SU-DHL-6 (cell line): ENCODE results near the gene SLC36A1.

ENCODE experiments used
- H2AFZ ChIP-seq: fragments of 200-600 bp; sonication (generic); 2 replicates; pipeline ENCODE4 v1.6.1; 2014; ENCODE audit warnings: low read depth, mild to moderate bottlenecking, moderate library complexity, mixed read lengths, antibody characterized with exemption, low read length; ENCODE audit not compliant: severe bottlenecking
- H3F3A ChIP-seq: fragments of 200-600 bp; shearing (Covaris generic); 2 replicates; pipeline ENCODE4 v1.6.0; 2016; ENCODE audit warnings: antibody characterized with exemption, mild to moderate bottlenecking; ENCODE audit not compliant: insufficient read depth
- H3K27ac ChIP-seq: fragments of 200-600 bp; sonication (generic); 2 replicates; pipeline ENCODE4 v1.5.1; 2016; ENCODE audit warnings: low read depth, mild to moderate bottlenecking, low read length, moderate library complexity, mixed read lengths
- H3K27me3 ChIP-seq: fragments of 200-600 bp; sonication (generic), shearing (Covaris generic); 2 replicates; pipeline ENCODE4 v1.6.0; 2014; ENCODE audit warnings: mild to moderate bottlenecking, low read length
- H3K36me3 ChIP-seq: fragments of 200-600 bp; sonication (generic); 2 replicates; pipeline ENCODE4 v1.6.1; 2014; ENCODE audit warnings: mild to moderate bottlenecking, low read length, mixed read lengths
- H3K4me2 ChIP-seq: fragments of 300-600, 200-600 bp; shearing (Covaris generic), sonication (generic); 2 replicates; pipeline ENCODE4 v1.6.0; 2014; ENCODE audit warnings: low read length, low read depth, mild to moderate bottlenecking; ENCODE audit not compliant: poor library complexity, severe bottlenecking
- H3K4me3 ChIP-seq: fragments of 200-600 bp; sonication (generic); 2 replicates; pipeline ENCODE4 v1.5.1; 2014; ENCODE audit warnings: antibody characterized with exemption, low read length, mild to moderate bottlenecking, mixed read lengths; ENCODE audit not compliant: insufficient read depth, poor library complexity, severe bottlenecking
- H3K79me2 ChIP-seq: fragments of 200-600 bp; sonication (generic); 2 replicates; pipeline ENCODE4 v1.6.1; 2014; ENCODE audit warnings: mild to moderate bottlenecking, low read length, moderate library complexity; ENCODE audit not compliant: insufficient read depth
- H3K9ac ChIP-seq: fragments of 200-600 bp; sonication (generic); 2 replicates; pipeline ENCODE4 v1.7.0; 2014; ENCODE audit warnings: mild to moderate bottlenecking, low read length
- H3K9me2 ChIP-seq: fragments of 200-600 bp; sonication (generic); replicated peaks from 2 replicates; pipeline ENCODE4 v1.6.1; 2014; ENCODE audit warnings: low read length; ENCODE audit not compliant: insufficient read depth
- H3K9me3 ChIP-seq: fragments of 200-600 bp; sonication (generic); 2 replicates; pipeline ENCODE4 v1.6.1; 2014; ENCODE audit warnings: low read length, mixed read lengths; ENCODE audit not compliant: insufficient read depth
- H4K20me1 ChIP-seq: fragments of 200-600 bp; sonication (generic); 2 replicates; pipeline ENCODE4 v1.6.1; 2014; ENCODE audit warnings: low read depth, mild to moderate bottlenecking, antibody characterized with exemption, low read length, moderate library complexity, mixed read lengths
- EZH2phosphoT487 ChIP-seq: fragments of 200-600 bp; sonication (generic), shearing (Covaris generic); conservative IDR thresholded peaks from 2 replicates; pipeline ENCODE4 v1.6.1; 2018; ENCODE audit warnings: mild to moderate bottlenecking, antibody characterized with exemption, low read length, moderate library complexity, mixed read lengths
- TF ChIP-seq, protein P1 (sequence below): fragments of 200-600 bp; sonication (generic); IDR thresholded peaks from one replicate; pipeline ENCODE4 v1.5.1; 2017; ENCODE audit warnings: antibody characterized with exemption, mild to moderate bottlenecking, low read length, moderate library complexity; ENCODE audit not compliant: insufficient read depth, poor library complexity, severe bottlenecking

SLC36A1 gene

DNA sequence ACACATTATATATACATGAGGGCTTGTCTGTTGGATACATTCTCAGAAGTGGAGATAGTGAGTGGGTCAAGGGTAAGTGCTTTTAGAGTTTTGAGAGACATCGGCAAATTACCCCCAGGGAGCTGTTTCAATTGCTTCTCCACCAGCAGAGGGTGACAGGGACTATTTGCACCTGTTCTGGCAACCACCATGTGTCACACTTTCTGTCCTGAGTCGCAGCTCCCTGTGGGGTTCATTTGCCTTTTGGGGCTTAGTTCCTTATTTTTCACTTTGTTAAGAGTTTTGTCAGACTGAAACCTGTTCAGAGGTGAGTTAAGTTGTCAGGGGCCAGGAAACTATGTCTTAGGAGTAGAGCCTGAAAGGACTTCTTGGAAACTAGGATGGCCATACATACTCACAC is 20.1 kb upstream of the SLC36A1 start:
- H3K27ac ChIP-seq, result no peak overlapping the region
- no peaks in the 10 kb centered on the region for H3K36me3 ChIP-seq
- H3K4me3 ChIP-seq, result no peak overlapping the region
- H2AFZ ChIP-seq, result no peak overlapping the region
- no peaks in the 10 kb centered on the region for H3K27me3 ChIP-seq
- H3K9ac ChIP-seq, result no peak overlapping the region
- no peaks in the 10 kb centered on the region for H3K9me3 ChIP-seq
- no peak for TF ChIP-seq EZH2phosphoT487
- TF ChIP-seq, protein P1, sequence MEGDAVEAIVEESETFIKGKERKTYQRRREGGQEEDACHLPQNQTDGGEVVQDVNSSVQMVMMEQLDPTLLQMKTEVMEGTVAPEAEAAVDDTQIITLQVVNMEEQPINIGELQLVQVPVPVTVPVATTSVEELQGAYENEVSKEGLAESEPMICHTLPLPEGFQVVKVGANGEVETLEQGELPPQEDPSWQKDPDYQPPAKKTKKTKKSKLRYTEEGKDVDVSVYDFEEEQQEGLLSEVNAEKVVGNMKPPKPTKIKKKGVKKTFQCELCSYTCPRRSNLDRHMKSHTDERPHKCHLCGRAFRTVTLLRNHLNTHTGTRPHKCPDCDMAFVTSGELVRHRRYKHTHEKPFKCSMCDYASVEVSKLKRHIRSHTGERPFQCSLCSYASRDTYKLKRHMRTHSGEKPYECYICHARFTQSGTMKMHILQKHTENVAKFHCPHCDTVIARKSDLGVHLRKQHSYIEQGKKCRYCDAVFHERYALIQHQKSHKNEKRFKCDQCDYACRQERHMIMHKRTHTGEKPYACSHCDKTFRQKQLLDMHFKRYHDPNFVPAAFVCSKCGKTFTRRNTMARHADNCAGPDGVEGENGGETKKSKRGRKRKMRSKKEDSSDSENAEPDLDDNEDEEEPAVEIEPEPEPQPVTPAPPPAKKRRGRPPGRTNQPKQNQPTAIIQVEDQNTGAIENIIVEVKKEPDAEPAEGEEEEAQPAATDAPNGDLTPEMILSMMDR, result no peak
- H4K20me1 ChIP-seq, result no peaks in the 10 kb centered on the region
- no peak overlapping the region for H3K4me2 ChIP-seq
- H3K79me2 ChIP-seq, result no peaks in the 10 kb centered on the region
- H3F3A ChIP-seq, result no peaks in the 10 kb centered on the region
- H3K9me2 ChIP-seq, result no peaks in the 10 kb centered on the region

DNA sequence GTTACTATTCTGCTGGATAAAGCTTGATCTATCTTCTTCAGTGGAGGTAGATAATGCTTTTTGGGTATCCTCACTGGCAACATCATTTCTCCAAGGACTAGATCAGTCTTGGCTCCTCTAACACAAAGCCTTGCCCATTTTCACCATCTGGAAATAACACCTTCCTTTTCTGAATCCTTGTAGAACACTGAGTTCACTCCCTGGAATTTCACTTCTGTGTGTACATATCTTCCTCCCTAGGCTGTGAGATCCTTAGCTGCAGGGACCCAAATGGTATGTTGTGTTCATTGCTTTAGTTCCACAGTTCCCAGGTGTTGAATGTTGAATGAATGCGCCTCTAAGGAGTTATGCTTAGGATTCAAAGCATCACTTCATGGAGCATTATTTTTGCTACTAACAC is 16.7 kb upstream of the SLC36A1 start:
- no peak overlapping the region for H3K27ac ChIP-seq
- TF ChIP-seq, protein P1, result no peak
- no peak for TF ChIP-seq EZH2phosphoT487
- H3K79me2 ChIP-seq, result no peaks in the 10 kb centered on the region
- no peak overlapping the region for H3K4me2 ChIP-seq
- H3K9me3 ChIP-seq, result no peaks in the 10 kb centered on the region
- H2AFZ ChIP-seq, result no peak overlapping the region
- no peaks in the 10 kb centered on the region for H3K27me3 ChIP-seq
- H4K20me1 ChIP-seq, result no peaks in the 10 kb centered on the region
- H3K36me3 ChIP-seq, result no peaks in the 10 kb centered on the region
- no peaks in the 10 kb centered on the region for H3K9me2 ChIP-seq
- H3F3A ChIP-seq, result no peaks in the 10 kb centered on the region
- no peak overlapping the region for H3K4me3 ChIP-seq
- no peak overlapping the region for H3K9ac ChIP-seq

DNA sequence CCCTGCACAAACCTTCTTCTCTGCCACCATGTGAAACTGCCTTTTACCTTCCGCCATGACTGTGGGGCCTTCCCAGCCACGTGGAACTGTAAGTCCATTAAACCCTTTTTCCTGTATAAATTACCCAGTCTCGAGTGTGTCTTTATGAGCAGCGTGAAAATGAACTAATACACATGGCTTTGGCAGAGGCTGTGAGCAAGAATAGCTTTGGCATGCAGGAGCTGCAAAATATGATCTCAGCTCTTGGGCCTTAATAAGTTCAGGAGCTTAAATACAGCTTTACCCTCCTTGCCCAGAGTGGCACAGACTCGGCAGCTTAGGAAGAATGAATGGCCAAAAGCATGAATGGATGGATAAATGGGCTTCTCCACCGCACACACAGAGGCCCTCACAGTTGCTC is 15.7 kb upstream of the SLC36A1 start:
- no peaks in the 10 kb centered on the region for H4K20me1 ChIP-seq
- H3F3A ChIP-seq, result no peaks in the 10 kb centered on the region
- no peaks in the 10 kb centered on the region for H3K27me3 ChIP-seq
- no peaks in the 10 kb centered on the region for H3K79me2 ChIP-seq
- H3K9me2 ChIP-seq, result no peaks in the 10 kb centered on the region
- no peak overlapping the region for H2AFZ ChIP-seq
- TF ChIP-seq EZH2phosphoT487, result no peak
- TF ChIP-seq, protein P1, result no peak
- H3K27ac ChIP-seq, result no peak overlapping the region
- no peaks in the 10 kb centered on the region for H3K36me3 ChIP-seq
- H3K9ac ChIP-seq, result no peak overlapping the region
- no peak overlapping the region for H3K4me3 ChIP-seq
- no peak overlapping the region for H3K4me2 ChIP-seq
- H3K9me3 ChIP-seq, result no peaks in the 10 kb centered on the region

DNA sequence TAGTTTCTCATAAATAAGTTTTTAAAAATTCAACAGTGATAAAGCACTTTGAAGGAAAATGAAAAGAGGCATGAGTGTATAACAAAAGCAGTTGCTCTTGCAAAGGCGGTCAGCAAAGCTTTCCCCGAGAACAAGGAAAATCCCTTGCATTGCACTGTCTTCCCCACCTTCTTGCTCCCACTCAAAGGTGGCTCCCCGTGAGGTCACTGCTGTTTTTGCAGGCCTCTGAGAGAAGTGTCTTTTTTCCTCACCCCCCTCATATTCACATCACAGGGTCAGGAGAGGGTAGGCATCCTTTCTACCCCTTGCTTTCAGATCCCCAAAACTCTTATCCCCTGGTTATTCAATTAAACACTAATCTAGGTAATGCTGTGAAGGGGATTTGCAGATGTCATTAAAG is 15.2 kb upstream of the SLC36A1 start:
- TF ChIP-seq, protein P1, result no peak
- TF ChIP-seq EZH2phosphoT487, result no peak
- no peaks in the 10 kb centered on the region for H3K36me3 ChIP-seq
- H2AFZ ChIP-seq, result no peak overlapping the region
- no peaks in the 10 kb centered on the region for H4K20me1 ChIP-seq
- no peak overlapping the region for H3K9ac ChIP-seq
- H3K9me2 ChIP-seq, result no peaks in the 10 kb centered on the region
- no peaks in the 10 kb centered on the region for H3F3A ChIP-seq
- no peak overlapping the region for H3K27ac ChIP-seq
- no peaks in the 10 kb centered on the region for H3K9me3 ChIP-seq
- H3K27me3 ChIP-seq, result no peaks in the 10 kb centered on the region
- no peak overlapping the region for H3K4me3 ChIP-seq
- no peak overlapping the region for H3K4me2 ChIP-seq
- H3K79me2 ChIP-seq, result no peaks in the 10 kb centered on the region
